Tongue (tissue), 2 donors: Measurements from ENCODE around the gene RERE. TPM values are rescaled to one million over a fixed set of nuclear protein-coding genes. Genes with fewer than 3 reads are reported as not detected.
A peak's percentile ranks its signal among the peaks of the same experiment; 100 is the strongest.
"Not testable (repeated sequence)": the region's sequence is repeated elsewhere in the genome, so short reads cannot be mapped to it uniquely, and the experiment has no call there.

Source experiments
- DNase-seq: peaks from one replicate; pipeline ENCODE4 v3.0.0-alpha.2; 2015
- total RNA-seq: library from RNA; depleted of rRNA; stranded (reverse); fragments of >200 nt; gene quantifications from one replicate; pipeline ENCODE4 v1.2.3, GENCODE V29; 2014

The RERE gene
- total RNA-seq, 1 donor from 2014 or later: 76.5 TPM

GRCh38 chr1:8446119-8446518 is 371.3 kb downstream of the RERE start:
- DNase-seq: not testable (repeated sequence)

GRCh38 chr1:8443558-8444194 is 373.8 kb downstream of the RERE start:
- DNase-seq: no peak

GRCh38 chr1:8441426-8441825 is 376.0 kb downstream of the RERE start:
- DNase-seq: no peak

- peak; percentile 93 for DNase-seq
Measured at GRCh38 chr1:8439015-8439702, 378.3 kb downstream of the RERE start.

- DNase-seq: peak; percentile 64
Measured at GRCh38 chr1:8438489-8438888, 379.0 kb downstream of the RERE start.

GRCh38 chr1:8437347-8437746 is 380.1 kb downstream of the RERE start:
- DNase-seq: no peak

- peak; percentile 49 for DNase-seq
Measured at GRCh38 chr1:8435569-8436071, 381.8 kb downstream of the RERE start.

GRCh38 chr1:8434101-8434500 is 383.3 kb downstream of the RERE start:
- no peak for DNase-seq

GRCh38 chr1:8431784-8432183 is 385.7 kb downstream of the RERE start:
- no peak for DNase-seq

- DNase-seq: no peak
Measured at GRCh38 chr1:8431019-8431418, 386.4 kb downstream of the RERE start.

- DNase-seq: no peak
Measured at GRCh38 chr1:8430476-8430875, 387.0 kb downstream of the RERE start.

- no peak for DNase-seq
Measured at GRCh38 chr1:8429549-8430110, 387.8 kb downstream of the RERE start.

GRCh38 chr1:8428441-8428840 is 389.0 kb downstream of the RERE start:
- DNase-seq: no peak

- DNase-seq: no peak
Measured at GRCh38 chr1:8427986-8428385, 389.5 kb downstream of the RERE start.

GRCh38 chr1:8427493-8427892 is 389.9 kb downstream of the RERE start:
- no peak for DNase-seq

- DNase-seq: no peak
Measured at GRCh38 chr1:8426996-8427395, 390.4 kb downstream of the RERE start.

- DNase-seq: no peak
Measured at GRCh38 chr1:8425781-8426161, 391.7 kb downstream of the RERE start.

GRCh38 chr1:8425150-8425780 is 392.2 kb downstream of the RERE start:
- no peak for DNase-seq

GRCh38 chr1:8424539-8425116 is 392.8 kb downstream of the RERE start:
- peak; percentile 38 for DNase-seq

- peak; percentile 79 for DNase-seq
Measured at GRCh38 chr1:8423692-8424538, 393.5 kb downstream of the RERE start.

GRCh38 chr1:8423269-8423691 is 394.2 kb downstream of the RERE start:
- peak; percentile 56 for DNase-seq
